HCT116 (cell line): ENCODE results near the gene ANO10.

ENCODE experiments used
- CTCF ChIP-seq, 3 experiments: fragments of 200-600 bp in 1 of 3; sonication (generic) in 1 of 3; IDR thresholded peaks in 2 of 3; conservative IDR thresholded peaks in 1 of 3; 2 replicates each; pipeline ENCODE4 v1.5.1; 2012 to 2017; ENCODE audit warnings: low read depth in 2 of 3, low read length in 2 of 3, antibody characterized with exemption in 1 of 3, borderline replicate concordance in 1 of 3, control low read depth in 1 of 3, mild to moderate bottlenecking in 1 of 3, mixed read lengths in 1 of 3, mixed run types in 1 of 3, moderate library complexity in 1 of 3; ENCODE audit not compliant: insufficient read depth in 1 of 3
- ELF1 ChIP-seq: IDR thresholded peaks from 2 replicates; pipeline ENCODE4 v1.6.1; 2012; ENCODE audit warnings: low read depth, borderline replicate concordance
- EZH2 ChIP-seq: fragments of 200-600 bp; sonication (generic); IDR thresholded peaks from 2 replicates; pipeline ENCODE4 v1.6.1; 2017; ENCODE audit warnings: antibody characterized with exemption, mixed run types
- POLR2A ChIP-seq: IDR thresholded peaks from 2 replicates; pipeline ENCODE4 v1.7.0; 2011; ENCODE audit warnings: borderline replicate concordance; ENCODE audit not compliant: insufficient read depth, insufficient read length; ENCODE audit errors: extremely low read depth
- POLR2AphosphoS5 ChIP-seq: IDR thresholded peaks from 2 replicates; pipeline ENCODE4 v1.6.1; 2011; ENCODE audit warnings: mild to moderate bottlenecking, low read depth, low read length, moderate library complexity
- ZNF274 ChIP-seq: fragments of 200-500 bp; sonication (Bioruptor generic); IDR thresholded peaks from 2 replicates; pipeline ENCODE4 v1.6.1; 2014; ENCODE audit warnings: mild to moderate bottlenecking, low read depth, low read length, inconsistent platforms

GRCh38 chr3:43334976-43335375, 286.8 kb downstream of the ANO10 start:
- TF ChIP-seq POLR2AphosphoS5 (no peak), EZH2 (no peak), POLR2A (no peak), ELF1 (no peak), CTCF (IDR thresholded peaks at IDR 0.05 in 2 of 3, conservative IDR thresholded peaks at IDR 0.05 in 1 of 3; ENCODE audit: borderline replicate concordance in 1 of 3, insufficient read depth in 1 of 3, low read depth in 2 of 3, low read length in 2 of 3) (no peak), ZNF274 (no peak)
